GM21786 (cell line): ENCODE measurements around the gene ATP2B2.

Source experiments
- ATAC-seq: cut with Tn5 transposase; IDR thresholded peaks from one replicate; pipeline ENCODE4 v1.9.1; 2021; ENCODE audit not compliant: unreplicated experiment

ATP2B2 gene

DNA sequence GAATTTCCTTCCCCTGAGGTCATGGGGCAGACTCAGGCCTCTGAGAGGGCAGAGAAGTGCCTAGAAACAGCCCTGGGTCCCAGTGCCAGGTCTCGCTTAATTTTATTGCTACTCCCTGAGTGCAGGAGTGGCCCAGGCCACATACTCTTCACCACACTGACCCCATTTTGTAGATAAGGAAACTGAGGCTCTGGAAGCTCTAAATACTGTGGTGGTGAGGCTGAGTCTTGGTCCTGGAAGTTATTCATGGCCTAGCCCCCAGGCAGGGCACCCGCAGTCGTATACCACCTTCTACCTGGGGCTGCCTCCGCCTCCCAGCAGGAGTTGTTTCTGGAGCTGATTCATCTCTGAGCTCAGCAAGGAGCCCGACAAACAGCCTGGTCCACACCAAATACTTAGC lies 9.8 kb downstream of the ATP2B2 start:
- no peak for ATAC-seq

DNA sequence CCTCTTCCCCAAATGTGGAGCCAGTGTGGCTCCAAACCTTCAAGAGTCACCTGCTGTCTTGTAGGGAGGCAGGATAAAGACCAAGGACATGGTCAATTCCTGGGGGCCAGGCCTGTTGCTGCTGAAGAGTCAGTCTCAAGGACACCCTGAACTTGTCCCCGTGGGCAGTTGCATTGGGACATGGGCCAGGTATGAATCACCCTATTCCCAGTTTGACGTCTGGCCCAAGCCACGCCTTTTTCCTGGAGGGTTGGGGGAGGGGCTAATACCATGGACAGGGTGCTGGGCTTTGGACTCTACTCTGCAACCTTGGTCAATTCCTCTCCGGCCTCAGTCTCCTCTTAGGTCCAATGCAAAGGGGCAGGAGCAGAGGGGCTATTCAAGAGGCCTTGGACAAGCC lies 10.4 kb downstream of the ATP2B2 start:
- ATAC-seq = no peak

DNA sequence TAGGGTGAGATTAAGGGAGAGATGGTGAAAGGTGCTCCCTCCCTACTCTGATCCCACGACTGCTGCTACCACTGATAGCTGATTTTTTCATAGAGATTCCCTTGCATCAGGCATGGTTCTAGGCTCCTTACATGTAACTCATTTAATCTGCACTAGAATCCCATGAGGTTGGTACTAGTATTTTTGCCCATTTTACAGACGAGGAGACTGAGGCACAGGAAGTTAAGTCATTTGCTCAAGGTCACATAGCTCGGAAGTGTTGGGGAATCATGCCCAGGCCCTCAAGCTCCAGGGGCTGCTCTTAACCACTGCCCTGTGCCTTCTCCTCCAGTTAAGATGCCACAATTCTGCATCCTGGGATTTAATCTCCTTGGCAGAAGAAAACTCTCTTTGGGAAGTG lies 11.2 kb downstream of the ATP2B2 start:
- ATAC-seq = no peak

DNA sequence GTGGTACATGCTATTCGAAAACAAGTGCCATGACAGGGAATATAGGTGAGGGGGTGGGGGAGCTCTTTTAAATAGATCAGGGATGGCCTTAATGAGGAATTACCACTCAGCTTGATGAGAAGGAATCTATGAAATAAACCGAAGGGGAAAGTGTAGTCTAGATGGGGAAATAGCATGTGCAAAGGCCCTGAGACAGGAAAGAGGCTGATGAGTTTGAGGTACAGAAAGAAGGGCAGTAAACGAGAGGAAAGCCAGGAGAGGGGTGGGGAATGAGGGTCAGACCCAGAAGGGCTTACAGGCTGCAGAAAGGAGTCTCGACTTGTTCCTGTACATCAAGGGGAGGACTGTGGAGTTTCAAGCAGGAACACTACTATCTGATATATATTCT lies 12.2 kb downstream of the ATP2B2 start:
- ATAC-seq = no peak

DNA sequence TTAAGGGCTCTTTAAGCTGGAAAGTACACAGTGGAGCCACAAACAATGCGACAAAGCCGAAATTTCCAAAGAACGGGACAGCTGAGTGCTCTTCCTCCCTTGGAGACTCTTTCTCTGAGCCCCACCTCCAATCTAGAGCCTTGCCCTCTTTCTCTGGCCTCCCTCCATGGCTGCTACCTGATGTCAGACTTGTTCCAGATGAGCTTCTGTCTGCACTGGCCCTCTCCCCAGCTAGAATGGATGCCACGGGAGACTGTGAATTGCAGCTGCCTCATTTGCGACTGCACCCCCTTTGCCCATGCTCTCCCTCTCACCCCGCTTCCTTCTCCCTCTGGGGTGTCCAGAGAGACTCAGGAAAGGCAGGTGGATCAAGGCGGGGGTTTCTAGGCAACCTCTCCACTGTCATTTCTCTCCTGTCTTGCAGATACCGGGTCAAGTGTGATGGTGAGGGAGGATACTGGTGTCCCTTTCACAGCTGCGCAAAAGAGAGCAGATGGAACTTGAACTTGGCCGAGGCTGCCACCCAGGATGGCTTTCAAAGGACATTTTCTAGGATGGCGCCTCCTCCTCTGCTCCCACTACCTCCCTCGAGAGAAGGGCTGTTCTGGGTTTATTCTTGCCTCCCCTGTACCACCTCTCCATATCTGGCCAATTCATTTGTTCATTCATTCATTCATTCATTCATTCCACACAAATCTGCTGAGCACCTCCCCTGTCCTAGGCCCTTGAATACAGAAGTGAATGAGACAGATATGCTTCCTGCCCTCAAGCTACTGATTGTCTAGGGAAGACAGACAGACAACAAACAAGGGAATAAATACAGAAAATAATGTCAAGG lies 12.8 kb downstream of the ATP2B2 start:
- ATAC-seq = no peak

DNA sequence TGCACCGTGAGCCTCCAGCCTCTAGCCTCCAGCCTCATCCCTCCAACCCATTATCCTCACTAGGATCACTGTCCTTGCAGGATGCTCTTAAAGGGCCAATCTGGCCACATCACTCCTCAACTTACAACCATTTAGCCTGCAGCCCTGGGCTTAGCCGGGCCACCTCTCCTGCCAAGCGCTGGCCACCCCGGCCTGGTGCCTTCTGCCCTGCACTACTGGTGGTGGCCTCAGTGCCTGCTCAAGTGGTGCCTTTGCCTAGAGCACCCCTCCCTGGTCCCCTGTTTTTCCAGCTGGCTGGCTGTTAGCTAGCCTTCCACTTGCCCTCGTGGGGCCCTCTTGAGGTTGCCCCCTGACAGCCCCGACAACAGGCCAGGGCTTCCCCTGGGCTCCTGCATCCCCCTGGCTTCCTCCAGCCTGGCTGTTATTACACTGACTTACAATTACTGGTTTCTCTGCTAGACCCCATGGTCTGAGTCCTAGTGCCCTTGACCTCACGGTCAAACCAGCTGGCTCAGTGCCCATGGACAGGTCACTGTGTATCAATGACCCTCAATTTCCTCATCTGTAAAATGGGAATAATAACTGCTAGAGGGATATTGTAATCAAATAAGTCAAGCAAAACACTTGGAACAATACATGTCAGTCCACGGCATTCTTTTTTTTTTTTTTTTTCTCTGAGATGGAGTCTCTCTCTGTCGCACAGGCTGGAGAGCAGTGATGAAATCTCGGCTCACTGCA lies 15.5 kb downstream of the ATP2B2 start:
- ATAC-seq = no peak

DNA sequence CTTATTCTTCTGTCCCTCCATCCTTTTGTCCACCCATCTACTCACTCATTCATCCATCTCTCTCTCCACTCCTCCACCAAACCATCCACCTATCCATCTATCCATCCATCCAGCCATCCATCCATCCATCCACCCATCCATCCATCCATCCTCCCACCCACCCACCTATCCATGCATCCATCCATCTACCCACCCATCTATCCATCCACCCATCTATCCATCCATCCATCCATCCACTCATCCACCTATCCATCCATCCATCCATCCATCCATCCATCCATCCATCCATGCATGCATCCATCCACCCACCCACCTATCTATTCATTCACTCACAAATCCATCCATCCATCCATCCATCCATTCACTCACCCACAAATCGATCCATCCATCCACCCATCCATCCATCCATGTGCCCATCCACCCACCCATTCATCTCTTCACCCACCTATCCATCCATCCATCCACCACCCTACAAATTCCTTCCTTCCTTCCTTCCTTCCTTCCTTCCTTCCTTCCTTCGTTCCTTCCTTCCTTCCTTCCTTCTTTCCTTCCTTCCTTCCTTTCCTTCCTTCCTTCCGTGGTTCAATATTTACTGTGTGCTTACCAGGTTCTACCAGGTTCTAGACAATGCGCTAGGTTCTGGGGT lies 17.3 kb downstream of the ATP2B2 start:
- ATAC-seq = no peak

DNA sequence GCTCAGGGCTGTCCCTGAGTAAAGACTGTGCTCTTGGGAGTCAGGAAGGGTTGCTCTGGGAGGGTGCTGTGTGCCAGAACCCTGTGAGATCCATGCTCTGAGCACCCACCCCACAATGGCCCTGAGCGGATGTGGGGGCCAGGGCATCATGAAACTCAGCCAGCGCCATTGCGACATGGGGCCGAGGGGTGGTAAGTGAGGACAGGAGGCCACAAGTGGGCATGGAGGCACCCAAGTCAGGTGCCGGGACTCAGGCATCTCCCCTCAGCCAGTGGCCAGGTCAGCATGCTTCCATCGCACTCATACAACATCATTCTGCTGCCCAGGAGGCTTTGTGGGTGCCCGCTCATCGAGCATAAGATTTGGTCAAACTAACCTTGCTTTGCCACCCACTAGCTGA lies 19.6 kb downstream of the ATP2B2 start:
- ATAC-seq = no peak

DNA sequence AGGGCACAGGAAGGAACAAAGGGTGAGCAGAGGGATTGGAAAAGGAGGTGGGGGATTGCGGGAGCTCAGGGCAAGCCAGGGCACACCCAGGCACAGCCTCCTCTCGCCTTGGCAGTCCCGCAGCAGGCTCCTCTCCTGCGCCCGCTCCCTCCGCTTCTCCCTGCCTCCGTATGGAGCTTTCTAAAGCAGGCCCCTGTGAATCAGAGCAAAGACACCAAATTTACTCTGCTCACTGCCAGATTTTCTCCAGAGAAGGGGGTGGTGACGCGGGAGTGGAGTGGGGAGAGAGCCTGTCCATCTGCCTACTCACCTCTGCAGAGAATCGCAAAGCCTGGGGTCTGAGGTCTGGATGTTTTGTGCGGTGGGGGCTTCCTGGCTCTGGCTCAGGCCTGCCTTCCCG lies 20.0 kb downstream of the ATP2B2 start:
- no peak for ATAC-seq

DNA sequence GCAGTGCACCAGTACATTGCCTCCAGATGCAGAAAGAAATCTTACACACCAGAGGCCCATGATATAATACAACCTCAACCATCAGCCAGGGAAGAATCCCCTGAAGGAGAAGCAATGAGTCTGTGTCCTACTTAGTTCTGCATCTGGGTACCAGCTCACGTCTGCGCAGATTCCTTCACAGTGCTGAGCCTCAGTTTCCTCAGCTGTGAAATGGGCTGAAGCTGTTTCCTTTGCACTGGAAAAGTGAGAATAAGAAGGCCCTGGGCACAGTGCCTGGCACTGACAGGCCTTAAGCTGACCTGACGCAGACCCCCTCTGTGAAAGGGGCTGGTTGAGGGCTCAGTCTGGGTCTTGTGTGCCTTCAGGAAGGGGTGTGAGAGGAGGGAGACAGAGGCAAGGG lies 20.7 kb downstream of the ATP2B2 start:
- ATAC-seq = no peak

DNA sequence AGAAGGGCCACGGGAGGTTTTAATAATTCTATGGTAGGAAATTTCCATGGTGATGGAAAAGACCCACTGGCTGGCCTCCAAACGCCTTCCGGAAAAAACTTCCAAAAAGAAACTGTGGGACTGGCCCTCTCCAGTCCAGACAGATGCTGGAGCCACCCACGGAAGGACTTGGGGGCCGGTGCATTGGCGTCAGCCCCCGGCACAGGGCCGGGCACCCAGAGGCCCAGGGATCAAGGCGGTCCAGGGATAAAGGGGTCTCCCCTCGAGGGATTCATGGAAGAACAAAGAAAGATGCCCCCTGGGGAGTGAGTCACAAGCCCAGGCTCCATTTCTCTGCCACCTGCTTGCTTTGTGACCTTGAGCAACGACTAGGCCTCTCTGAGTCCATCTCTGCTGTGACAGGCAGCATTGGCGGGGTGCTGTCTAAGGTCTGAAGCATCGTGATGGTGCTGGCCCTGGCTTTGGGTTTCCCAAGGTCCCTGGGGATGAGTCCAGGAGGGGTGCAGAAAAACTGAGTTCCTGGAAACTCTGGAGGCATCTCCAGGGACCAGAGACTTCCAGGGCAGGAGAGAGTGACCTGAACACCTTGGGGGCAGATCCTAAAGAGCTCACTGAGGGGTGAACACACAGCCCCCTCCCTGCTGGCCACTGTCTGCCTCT lies 21.6 kb downstream of the ATP2B2 start:
- ATAC-seq = no peak

DNA sequence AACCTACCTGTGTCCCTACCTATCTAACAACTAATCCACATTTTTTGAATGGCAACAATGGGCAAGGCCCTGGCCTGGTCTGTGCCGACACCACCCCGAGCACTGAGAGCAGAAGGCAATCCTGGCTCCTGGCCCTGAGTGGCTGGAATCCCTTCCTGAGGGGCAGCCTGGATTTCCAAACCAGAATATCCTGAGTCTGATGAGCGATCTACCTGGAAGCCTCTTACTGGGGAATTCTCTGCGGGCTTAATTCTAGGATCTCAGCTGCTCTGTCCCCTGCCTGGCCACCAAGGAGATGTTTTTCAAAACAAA lies 22.1 kb downstream of the ATP2B2 start:
- no peak for ATAC-seq

DNA sequence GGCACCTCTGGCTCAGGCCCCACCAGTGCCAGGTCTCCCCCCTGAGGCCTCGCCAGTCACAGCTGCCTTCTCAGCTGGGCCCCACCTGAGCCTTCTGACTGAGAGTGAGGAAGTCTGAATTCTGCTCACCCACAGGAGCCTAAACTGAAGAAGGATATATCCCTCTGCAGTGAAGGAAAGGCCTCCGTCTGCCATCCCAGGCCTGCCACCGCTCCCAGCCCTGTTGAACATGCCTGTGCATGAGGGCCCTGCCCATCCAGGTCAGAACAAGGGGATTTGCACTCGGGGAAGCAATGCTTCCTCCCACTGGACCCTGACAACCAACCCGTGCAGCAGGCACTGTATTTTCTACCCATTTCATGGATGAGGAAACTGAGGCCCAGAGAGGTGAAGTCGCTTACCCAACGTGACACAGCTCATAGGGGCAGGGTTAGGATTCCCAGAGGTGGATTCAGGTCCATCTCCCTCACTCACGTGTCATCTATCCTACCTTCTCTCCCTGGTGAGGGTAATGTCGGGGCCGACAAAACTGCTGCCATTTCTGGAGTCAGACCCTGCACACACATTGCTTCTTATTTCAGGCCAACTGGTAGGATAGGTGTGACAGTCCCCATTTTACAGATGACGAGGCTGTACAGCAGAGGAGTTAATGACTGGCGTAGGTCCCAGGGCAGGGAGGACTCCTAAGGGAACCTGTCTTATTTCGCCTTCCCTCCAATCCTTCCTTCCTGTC lies 22.6 kb downstream of the ATP2B2 start:
- no peak for ATAC-seq

DNA sequence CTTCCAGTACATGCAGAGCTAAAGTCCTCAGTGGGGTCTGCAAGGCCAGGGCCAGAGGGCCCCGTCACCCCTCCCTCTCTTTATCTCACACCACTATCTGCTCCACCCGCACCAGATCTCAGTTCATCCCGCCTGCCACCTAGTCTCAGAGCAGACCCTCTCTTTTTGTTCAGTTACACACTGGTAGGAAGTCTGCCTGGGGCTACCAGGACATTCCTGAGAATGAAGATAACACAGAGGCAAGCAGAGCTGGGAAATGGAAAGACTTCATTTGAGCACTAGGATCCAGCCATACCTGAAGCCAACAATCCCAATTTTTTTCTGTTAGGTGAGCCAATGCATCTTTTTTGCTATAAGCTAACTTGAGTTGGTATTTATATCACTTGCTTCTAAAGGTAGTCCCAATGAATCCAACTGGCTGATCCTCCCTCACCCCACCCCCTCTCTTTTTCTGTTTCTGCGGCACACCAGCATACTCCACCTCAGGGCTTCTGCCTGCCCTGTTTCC lies 24.5 kb downstream of the ATP2B2 start:
- no peak for ATAC-seq

DNA sequence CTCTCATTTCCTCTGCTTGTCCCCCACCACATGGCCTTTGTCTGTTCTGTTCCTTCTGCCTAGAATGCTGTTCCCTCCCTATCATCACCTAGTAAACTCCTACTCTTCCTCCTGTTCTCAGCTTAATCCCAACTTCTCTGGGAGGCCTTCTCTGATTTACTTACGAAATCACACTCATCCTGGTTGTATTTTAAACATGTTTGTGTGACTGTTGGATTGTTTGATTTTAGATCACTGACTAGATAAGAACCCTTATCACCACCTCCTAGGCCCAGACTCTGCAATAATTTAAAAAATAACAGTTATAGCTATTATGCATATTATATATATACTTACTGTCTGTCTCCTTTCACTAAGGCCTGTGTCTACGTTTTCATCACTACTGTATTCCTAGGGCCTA lies 26.1 kb downstream of the ATP2B2 start:
- no peak for ATAC-seq

DNA sequence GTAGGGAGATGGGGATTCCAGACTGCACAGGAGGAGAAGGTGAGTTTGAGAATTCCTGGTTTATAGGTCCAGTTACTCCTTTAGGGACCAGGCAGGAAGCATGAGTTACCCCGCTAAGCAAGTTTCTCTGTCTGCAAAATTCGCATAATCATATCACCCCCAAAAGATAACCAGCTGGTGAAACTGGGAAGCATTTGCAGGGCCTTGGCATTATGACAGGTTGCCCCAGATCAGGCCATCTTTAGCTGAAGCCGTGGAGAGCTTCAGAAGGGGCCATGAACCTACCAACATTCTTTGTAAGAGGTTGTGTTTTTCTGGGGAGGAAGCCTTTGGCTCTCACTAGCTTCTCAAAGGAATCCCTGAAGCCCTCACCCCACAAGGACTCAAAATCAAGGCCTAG lies 29.4 kb downstream of the ATP2B2 start:
- no peak for ATAC-seq

DNA sequence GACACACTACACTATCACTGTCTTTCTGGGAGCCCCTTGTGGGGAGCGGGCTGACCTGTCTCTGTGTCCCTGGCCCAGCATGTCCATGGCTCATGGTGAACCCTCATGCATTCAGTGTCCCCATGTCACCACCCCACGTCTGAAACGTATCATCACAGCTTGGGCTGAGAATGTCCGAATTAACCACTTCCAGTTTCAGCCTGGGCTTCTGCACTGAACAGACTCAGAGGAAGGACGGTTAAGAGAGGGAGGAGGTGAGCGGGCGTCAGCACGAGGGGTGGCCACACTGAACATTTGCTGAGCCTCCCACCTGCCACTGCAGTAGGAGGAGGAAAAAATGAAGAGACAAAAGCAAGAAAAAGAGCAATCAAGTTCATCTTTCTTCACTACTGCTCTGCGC lies 30.5 kb downstream of the ATP2B2 start:
- ATAC-seq = no peak

DNA sequence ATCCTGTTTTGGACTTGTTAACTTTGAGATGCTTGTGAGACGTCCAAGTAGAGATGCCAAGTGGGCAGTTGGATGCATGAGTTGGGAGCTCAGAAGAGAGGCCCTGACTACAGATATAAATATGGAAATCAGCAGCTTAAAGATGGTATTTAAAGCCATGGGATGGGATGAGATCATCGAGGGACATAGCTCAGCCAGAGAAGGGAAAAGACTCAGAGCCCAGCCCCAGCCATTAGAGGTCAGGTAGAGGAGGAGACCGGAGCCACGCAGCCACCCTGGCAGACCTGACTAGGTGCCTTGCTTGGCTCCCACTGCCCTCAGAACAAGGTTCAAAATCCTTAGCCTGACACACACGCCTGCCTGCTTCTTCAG lies 31.1 kb downstream of the ATP2B2 start:
- no peak for ATAC-seq

DNA sequence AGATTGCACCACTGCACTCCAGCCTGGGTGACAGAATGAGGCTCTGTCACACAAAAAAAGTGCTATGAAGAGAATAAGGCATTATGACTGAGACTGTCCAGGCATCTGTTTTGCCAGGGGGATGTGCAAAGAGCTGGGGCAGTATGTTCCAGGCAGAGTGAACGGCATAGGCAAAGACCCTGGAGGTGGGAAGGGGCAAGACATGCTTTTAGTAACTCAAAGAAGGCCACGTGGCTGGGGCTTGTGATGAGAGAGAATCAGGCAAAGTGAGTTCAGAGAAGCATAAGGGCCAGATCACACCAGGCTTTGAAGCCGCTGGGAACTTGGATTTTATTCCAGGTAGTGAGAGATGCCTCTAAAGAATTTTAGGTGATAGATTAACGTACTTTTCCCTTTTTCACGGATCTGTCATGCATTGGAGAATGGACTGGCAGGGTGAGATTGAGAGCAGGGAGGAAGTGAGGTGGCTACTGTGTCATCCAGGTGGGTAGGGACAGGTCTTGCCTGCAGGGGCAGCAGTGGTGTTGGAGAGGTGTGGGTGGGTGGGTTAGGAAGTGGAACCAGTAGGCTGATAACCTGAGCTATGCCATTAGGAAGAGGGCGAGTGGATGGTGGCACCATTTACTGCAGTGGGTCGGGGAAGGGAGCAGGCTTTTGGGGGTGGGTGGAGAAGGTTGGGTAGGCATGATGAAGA lies 31.7 kb downstream of the ATP2B2 start:
- ATAC-seq = no peak

DNA sequence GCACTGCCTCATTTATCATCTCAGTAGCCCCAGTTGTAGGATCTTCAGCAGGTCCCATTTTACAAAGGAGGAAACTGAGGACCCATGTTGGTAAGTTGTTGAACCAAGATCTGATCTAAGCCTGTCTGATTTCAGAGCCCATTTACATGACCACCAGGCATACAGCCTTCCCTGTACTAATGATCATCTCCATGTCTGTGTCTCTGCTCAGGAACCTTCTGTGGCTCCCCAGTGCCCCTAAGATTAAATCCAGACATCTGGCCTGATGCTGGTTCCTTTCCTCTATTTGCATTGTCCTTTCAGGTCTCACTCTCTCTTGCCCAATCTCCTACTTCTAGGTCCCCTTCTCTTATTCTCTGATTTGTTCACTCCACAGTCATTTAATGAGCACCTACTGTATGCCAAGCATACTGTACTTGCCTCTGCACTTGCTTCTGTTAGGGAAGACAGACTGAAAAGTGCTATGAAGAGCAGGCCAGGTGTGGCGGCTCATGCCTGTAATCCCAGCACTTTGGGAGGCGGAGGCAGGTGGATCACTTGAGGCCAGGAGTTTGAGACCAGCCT lies 32.4 kb downstream of the ATP2B2 start:
- ATAC-seq = no peak
